Measurements from ENCODE around the gene PRRT1B. TPM values are rescaled to one million over a fixed set of nuclear protein-coding genes. Genes with fewer than 3 reads are reported as not detected.
A peak's percentile ranks its signal among the peaks of the same experiment; 100 is the strongest.

The PRRT1B gene
- total and polyA plus RNA-seq, 9 of the 15 experiments (the other 6 are each of a cell fraction or from before 2014, with no cell fraction given), result not detected

GRCh38 chr9:131605770-131606590, 60.7 kb downstream of the PRRT1B start (continued):
- TF ChIP-seq, protein P1, sequence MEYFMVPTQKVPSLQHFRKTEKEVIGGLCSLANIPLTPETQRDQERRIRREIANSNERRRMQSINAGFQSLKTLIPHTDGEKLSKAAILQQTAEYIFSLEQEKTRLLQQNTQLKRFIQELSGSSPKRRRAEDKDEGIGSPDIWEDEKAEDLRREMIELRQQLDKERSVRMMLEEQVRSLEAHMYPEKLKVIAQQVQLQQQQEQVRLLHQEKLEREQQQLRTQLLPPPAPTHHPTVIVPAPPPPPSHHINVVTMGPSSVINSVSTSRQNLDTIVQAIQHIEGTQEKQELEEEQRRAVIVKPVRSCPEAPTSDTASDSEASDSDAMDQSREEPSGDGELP (CRISPR knock-in tag; IDR thresholded peaks at IDR 0.05; ENCODE audit: borderline replicate concordance), result no peak
- TF ChIP-seq TCF15 (CRISPR knock-in tag; IDR thresholded peaks at IDR 0.05) (no peak), NRF1 (conservative IDR thresholded peaks at IDR 0.05 in 1 of 2, IDR thresholded peaks at IDR 0.05 in 1 of 2) (no peak), ZBTB8A (IDR thresholded peaks at IDR 0.05; ENCODE audit: partially characterized antibody) (no peak), POU5F1 (IDR thresholded peaks at IDR 0.05; ENCODE audit: borderline replicate concordance, low read depth, low read length, partially characterized antibody) (no peak), SAFB2 (IDR thresholded peaks at IDR 0.05; ENCODE audit: borderline replicate concordance, low read depth, low read length, severe bottlenecking) (no peak), DDX20 (tag; IDR thresholded peaks at IDR 0.05; ENCODE audit: low read depth) (no peak), KLF13 (tag; IDR thresholded peaks at IDR 0.05; ENCODE audit: borderline replicate concordance, low read depth) (no peak), ARID3A (IDR thresholded peaks at IDR 0.05; ENCODE audit: borderline replicate concordance, low read depth, low read length) (no peak), HDAC3 (IDR thresholded peaks at IDR 0.05; ENCODE audit: borderline replicate concordance, partially characterized antibody) (no peak), STAT5A (IDR thresholded peaks at IDR 0.05; ENCODE audit: borderline replicate concordance, low read length) (no peak), RAD51 (IDR thresholded peaks at IDR 0.05; ENCODE audit: borderline replicate concordance, low read depth) (no peak), CEBPB (tag; IDR thresholded peaks at IDR 0.05) (no peak), RREB1 (CRISPR knock-in tag; IDR thresholded peaks at IDR 0.05) (no peak), SNAPC5 (CRISPR knock-in tag; IDR thresholded peaks at IDR 0.05) (no peak)
- TF ChIP-seq, protein P2, sequence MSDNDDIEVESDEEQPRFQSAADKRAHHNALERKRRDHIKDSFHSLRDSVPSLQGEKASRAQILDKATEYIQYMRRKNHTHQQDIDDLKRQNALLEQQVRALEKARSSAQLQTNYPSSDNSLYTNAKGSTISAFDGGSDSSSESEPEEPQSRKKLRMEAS (CRISPR knock-in tag; IDR thresholded peaks at IDR 0.05), result 0 out of 2 replicates have a peak, but pooled peaks have one; percentile 18
